DMS53 (cell line): ENCODE results near the gene BRF1.
"Not testable (repeated sequence)": the region's sequence is repeated elsewhere in the genome, so short reads cannot be mapped to it uniquely, and the experiment has no call there.

Experiments
- DNase-seq: peaks from one replicate; lab custom pipeline; 2025; lab: John Stamatoyannopoulos, UW

The BRF1 gene, protein sequence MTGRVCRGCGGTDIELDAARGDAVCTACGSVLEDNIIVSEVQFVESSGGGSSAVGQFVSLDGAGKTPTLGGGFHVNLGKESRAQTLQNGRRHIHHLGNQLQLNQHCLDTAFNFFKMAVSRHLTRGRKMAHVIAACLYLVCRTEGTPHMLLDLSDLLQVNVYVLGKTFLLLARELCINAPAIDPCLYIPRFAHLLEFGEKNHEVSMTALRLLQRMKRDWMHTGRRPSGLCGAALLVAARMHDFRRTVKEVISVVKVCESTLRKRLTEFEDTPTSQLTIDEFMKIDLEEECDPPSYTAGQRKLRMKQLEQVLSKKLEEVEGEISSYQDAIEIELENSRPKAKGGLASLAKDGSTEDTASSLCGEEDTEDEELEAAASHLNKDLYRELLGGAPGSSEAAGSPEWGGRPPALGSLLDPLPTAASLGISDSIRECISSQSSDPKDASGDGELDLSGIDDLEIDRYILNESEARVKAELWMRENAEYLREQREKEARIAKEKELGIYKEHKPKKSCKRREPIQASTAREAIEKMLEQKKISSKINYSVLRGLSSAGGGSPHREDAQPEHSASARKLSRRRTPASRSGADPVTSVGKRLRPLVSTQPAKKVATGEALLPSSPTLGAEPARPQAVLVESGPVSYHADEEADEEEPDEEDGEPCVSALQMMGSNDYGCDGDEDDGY

DNA sequence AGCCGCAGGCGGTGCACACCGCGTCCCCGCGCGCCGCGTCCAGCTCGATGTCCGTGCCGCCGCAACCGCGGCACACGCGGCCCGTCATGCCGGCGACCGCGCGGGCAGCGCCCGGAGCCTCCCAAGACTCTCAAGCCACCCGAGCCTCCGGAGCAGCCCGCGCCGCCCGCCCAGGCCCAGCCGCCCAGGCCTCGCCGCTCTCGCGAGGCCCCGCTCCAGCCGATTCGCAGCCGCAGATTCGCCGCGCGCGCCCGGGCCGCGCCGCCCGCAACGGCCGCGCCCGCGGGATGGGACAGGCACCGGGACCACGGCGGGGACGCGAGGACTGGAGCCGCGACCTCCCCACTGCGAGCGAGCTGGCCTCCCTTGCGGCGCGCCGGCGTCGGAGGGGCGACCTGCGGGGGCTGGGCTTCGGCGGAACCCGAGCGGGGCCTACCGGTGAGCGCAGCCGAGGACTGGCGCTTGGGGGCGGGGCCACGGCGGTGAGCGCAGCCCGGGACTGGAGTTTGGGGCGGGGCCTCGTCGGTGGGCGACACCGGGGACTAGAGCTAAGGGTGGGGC, at the start of gene BRF1:
Gene BRF1, minus strand, starts transcription at position 460 of the 561 bp plus-strand sequence. Its CDS starts 372 bp downstream, at position 88.
- DNase-seq: peak; percentile 96

DNA sequence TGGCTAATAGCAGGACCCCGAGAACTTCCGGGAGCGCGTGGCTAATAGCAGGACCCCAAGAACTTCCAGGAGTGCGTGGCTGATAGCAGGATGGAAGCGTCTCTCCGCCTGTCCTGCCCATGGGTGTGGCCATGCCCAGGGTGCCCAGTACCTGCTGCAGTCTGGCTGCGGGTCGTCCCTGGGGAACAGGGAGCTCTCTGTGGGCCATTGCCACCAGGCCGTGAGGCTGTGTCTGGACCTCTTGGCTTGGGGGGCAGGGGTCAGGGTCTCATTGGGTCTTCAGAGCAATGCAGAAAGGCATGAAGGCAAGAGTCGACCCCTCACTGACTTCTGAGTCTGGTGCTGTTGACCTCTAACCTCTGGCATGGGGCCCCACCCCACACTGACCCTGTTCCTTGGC, 49.2 kb upstream of the BRF1 start:
- no peak for DNase-seq

DNA sequence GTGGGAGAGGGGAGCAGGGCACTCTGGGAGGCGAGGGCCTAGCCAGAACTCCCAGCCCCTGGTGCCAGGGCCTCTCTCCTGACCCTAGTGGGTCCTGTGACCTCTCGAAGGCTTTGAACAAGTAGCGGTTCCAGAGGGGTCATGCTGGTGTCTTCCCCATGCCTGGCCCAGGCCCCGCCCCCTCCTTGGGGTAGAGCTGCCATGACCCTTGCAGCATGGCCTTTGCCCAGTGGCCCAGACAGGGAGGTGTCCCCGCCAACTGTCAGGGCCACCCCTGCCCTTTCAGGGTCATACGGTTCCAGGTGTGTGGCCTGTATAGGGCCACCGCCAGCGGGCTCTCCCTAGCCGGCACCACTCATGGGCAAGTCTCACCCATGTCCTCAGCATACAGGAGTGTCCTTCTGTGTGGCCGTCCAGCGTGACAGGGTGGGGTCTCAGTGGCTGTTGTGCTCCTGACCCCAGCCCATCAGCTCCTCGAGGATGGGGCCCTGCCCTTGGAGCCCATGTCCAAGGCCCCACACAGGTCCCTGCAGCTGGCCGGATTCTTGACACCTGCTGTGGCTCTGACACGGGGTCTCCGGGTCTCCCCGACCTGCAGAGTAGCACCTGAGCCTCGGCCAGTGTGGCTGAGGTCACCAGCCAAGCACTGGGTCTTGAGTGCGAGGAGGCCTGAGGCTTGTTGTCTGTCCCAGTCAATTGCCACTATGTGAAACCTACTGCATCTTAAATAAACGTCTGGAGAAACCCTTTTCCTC, 48.3 kb upstream of the BRF1 start:
- DNase-seq: no peak

DNA sequence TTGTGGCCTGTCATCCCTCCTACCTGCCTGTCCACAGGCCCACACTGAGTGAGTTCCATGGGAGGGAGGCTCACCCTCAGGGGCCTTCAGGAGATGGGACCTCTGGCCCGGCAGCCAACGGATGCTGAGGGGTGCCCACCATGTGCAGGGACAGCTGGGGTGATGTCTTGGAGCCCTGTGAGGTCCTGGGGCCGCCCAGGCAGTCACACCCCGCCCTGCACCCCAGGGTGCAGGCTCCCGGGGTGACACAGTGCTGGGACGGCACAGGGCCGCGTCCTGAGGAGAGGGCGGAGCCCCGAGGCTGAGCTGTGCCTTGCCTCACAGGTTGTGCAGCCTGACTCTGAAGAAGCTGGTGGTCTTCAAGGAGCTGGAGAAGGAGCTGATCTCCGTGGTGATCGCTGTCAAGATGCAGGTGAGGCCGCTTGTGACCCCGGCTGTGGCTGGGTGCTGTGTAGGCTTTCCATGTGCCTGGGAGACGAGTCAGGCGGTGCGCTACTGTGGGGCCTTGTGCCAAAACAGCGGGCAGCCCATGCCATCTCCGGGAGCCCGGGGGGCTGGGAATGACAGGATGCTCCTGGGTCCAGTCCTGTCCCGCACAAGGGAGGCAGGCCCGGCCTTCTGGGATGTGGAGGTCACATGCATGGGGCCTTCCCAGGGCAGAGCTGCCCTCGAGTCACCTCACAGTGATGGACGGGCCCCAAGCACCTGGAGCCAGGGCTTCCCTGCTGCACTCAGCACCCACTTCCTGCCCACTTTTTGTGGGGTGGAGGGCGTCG, 47.6 kb upstream of the BRF1 start:
- DNase-seq: no peak

DNA sequence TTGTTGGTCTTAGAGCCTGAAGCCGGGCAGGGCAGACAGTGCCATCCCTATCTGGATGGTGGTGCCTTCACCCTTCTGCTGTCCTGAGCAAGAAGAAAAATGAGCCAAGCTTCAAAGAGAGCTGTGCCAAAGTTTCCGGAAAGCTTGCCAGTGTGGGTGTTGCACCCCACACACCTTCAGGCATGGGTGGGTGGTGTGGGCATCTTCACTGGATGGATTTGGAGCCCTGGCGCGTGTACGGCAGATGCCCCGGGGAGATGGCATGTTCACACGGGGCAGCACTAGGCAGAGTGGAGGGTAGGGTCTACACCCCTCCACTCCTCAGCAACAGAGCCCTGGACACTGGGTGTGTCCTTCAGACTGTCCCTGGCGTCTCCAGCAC, 46.8 kb upstream of the BRF1 start:
- no peak for DNase-seq

DNA sequence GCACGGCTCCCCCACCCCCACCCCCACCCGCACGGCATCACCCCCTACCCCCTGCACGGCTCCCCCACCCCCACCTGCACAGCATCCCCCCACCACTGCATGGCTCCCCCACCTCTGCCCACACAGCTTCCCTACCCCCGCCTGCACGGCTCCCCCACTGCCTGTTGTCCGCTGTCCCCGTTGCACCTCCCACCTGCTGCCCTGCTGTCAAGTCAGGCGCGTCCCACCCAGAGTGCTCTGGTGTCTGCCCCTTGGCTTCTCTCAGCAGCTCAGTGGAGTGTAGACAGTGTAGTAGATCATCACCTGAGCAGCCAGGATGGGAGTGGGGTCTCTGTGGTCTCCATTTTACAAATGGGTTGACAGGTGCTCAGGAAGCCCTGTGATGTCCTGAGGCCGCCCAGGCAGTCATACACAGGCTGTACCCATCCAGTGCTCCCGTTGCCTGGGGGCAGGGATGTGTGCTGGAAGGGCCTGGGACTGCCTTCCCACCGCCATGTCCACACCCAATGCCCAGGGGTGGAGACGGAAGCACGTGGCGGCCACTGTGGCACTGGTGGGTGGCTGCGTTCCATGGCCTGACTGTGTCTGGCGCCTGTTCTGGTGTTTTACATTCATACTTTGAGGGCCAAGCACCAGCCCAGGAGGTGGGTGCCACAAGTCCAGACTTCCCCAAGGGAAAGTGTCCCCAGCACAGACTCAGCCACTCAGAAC, 46.2 kb upstream of the BRF1 start:
- DNase-seq: no peak

DNA sequence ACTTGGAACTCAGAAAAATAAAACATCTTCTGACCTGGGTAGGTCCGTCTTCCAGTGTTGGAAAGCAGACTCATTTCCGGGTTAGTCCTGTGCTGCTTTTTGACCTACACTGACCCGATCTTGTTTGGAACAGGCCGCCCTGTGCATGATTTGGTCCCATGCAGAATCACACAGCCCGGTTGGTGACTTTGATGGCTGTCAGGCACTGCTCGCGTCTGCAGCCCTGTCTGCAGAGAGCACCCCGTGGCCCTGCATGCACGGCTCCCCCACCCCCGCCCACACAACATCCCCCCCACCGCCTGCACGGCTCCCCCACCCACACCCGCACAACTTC, 45.4 kb upstream of the BRF1 start:
- no peak for DNase-seq

DNA sequence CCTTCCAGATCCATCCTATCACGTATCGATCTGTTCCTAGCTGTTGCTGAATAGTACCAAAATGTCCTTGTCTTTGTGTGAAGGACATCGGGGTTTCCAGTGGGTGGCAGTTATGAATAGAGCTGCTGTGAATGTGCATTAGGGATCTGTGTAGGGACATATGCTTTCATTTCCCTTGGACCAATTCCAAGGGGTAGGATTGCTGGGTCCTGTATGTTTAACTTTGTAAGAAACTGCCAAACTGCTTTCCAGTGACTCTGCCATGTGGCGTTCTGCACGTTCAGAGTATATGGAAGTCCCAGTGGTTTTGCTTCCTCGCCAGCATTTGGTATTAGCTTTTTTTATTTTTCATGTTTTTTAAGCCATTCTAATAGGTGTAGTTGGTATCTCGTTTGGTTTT, 42.4 kb upstream of the BRF1 start:
- DNase-seq: no peak

DNA sequence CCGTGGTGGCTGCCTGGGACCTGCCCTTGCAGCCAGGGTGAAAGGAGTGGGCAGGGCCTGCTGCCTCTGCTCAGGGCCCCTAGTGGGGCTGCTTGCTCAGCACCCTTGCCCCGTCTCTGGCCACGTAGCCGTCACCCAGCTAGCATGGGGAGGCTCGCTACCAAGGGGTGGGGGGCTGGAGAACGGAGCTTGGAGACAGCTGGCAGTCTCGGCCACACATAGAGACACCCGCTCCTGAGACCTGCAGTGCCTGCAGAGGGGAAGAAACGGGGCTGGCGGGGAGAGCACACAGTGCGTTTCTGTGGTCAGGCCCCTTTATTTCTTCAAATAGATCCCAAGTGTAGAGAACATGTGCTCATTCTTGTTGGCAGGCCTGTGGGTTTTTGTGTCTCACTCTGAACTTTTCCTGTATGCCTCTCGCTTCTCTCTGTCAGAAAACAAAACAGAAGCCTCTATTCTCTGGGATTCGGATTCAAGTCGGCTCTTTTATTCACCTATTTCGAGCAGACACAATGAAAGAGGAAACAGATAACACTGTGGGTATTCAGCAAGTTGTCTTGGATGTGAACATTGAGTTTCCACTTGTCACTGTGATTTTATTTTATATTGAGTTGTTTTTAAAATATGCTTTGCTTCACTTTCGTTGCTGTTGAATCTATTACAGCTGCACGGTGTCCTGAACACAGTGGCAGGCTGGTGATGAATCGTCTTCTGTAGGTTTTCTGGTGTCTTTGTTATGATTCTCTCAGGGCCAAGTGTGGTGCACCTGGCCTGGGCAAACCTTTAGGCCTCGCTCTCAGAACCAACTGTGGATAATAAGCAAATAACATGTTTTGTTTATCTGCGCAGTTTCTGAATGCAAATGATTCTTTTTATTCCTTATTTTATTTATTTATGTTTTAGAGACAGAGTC, 40.3 kb upstream of the BRF1 start:
- DNase-seq: no peak

DNA sequence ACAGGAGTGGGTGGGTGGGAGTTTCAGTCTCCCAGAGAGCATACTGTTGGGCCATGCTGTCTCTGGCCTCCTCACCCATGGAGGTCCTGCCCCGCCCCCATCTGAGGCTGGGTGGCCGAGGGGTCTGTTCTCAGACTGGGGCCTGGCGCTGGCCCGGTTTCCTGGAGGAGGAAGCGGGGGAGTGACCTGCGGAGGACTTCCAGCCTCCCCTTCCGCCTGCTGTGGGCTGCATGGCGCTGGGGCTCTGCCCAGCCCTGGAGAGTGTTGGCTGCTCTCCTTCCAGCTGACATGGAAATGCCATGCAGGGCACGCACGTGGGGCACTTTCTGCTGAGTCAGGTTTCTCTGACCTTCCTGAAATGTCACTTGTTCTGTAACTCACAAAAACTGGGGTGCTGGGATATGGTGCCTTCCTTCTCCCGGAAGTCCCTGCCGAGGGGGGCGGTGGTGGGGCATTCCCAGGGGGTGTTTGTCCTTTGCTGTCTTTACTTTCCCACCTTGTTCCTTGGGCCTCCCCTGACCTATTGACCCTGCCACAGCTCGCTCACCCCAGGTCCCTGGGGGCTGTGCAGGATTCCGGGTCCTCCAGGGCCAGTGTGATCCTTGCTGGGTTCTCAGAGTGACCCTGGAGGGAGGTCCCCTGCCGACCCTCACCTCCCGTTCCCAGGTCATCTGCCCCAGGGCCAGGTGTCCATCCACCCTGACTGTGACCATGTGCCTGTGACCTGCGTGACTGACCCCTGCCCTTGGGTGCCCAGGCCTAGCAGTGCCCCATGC, 37.4 kb upstream of the BRF1 start:
- DNase-seq: no peak

DNA sequence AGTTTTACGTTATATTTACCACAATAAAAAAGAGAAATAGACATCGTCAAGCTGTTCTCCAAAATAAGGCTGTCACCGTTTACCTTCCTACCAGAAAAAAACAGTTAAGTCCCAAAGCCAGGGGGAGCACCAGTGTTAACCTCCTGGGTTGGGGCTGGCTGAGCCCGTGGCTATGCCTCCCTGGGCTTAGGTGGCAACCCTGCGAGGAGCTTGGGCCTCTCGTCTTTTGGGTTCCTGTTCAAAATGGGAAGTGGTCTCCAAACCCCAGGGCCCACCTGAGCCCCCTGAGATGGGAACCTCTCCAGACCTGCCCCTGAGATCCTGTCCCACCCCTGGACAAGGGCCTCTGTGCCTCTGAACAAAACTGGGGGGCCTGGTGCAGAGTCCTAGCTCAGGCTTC, 36.6 kb upstream of the BRF1 start:
- no peak for DNase-seq

DNA sequence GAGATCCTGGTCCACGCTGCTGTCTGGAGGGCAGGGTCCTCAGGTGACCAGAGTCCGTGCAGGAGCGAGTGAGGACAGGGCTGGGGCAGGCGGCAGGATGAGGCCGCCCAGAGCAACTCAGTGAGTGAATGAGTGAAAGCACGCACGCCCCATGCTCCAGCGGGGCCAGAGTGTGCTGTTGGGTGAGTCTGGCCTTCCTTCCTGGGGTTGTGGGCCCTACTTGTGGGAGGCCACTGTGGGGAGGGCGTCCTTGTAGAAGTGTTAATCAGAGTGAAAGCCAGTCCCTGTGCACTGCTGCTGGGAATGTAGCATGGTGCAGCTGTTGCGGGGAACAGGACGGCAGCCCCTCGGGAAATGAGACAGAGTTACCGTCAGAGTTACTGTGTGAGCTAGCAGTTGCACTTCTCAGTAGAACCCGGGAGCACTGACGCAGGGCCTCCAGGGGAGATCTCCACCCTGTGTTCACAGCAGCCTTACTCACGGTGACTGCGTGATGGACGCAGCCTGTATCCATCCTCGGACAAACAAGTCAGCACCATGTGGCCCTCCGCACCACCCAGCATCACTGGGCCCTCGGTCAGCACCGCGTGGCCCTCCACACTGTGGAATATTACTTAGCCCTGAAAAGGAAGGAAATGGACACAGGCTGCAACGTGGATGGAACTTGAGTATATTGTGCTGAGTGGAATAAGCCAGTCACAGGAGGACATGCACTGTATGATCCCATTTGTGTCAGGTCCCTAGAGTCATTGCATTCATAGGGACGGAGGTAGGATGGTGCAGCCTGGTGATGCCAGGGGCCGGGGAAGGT, 35.9 kb upstream of the BRF1 start:
- no peak for DNase-seq

DNA sequence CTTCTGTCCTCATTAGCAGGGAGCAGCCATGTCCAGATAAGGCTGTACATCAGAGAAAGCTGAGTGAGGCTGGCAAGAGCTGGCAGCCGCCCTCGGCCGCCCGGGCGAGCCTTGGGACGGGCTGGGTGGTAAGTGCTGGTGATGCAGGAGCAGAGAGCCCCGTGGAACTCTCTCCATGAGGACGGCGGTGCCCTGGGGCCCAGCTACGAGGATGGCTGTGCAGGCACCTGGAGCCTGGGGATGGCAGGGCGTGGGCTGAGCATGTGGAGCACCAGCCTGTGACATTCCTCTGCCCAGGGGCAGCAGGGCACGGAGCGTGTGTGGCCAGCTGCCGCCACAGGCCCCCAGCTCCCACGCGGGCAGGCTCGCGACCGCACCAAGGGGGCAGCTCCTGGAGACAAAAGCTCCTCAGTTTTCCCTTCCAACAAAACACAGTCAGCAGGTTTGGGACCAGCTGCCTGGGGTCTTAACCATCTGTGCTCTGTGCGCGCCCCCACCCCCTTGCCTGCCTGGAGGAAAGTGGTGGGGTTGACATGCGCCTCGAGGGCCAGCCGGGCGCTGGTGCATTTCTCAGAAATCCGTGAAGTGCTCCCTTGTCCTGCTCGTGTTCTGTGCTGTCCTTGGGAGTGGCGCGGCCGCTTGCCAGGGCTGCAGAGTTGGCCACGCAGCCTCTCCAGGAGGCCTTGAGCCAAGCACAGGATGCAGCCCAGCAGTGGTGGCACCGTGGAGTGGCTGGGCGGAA, 35.1 kb upstream of the BRF1 start:
- DNase-seq: no peak

DNA sequence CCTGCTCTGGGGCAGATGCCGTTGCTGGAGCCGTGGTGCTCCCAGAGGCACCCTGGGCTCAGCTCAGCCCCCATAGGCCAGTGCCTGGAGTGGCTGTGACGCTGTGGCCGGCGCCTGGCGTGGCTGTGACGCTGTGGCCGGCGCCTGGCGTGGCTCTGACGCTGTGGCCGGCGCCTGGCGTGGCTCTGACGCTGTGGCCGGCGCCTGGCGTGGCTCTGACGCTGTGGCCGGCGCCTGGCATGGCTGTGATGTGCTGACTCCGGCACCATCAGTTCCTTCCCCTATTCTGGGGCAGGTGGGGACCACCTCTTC, 34.4 kb upstream of the BRF1 start:
- DNase-seq: not testable (repeated sequence)

DNA sequence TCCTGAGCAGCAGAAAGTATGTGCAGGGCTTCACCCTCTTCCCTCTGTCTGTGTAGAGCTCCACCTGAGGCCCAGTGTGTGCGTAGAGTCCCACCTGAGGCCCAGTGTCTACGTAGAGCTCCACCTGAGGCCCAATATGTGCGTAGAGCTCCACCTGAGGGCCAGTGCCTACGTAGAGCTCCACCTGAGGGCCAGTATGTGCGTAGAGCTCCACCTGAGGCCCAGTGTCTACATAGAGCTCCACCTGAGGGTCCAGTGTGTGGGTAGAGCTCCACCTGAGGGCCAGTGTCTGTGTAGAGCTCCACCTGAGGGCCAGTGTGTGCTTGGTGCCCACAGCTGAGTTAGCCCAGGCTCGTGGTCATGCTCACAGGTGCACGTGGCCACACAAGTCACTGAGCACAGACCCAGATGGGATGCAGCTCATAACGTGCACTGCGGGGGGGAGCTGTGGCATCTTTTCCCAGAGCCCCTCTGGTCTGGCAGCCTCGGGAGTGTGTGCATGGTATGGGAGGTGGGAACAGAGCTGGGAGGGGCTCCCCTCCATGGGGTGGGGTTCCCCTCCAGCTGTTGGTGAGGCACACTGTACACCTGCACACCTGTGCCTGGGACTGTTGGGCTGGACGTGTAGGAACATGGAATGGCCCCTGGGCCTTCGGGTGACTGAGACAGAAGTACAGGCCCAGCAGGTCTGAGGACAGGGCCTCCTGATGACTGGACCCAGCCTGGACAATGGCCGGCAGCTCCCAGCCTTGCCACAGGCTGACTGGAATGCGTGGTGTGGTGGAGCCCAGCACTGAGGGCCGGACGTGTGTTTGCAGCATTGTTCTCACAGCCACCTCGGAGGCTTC, 33.8 kb upstream of the BRF1 start:
- no peak for DNase-seq

DNA sequence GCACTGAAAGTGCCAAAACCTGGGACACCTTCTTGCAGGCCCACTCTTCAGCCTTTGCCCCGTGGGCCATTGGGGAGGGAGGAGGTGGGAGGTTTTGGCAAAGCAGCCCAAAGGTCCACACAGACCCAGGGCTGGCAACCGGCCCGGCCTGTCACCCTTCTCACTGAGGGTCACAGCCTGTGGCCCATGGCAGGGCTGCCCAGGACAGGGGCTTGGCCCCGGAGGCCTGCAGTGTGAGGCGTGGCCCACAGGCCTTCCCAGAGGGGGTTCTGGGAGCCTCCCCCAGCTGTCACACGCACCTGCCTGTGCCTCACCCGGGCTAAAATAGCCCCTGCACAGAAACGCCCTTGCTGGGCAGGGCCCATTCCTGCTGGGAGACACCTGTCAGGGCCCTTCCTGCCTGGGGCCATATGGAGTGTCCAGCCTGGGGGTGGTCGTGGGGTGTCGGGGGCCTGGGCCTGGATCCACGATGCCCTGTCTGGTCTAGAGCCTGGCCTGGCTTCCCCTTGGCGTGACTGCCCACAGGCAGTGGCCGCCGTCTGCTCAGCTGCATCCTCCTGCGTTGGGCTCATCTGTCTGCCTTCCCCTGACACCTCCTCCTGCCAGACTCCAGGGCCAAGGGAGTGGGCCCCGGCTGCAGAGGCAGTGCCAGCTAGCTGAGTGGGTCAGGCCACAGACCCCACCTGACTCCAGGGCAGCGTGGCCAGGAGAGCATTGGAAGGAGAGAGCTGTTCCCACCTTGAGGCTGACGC, 33.0 kb upstream of the BRF1 start:
- DNase-seq: no peak
